ENCODE measurements around the gene GSTM5.
"Not testable (repeated sequence)": the region's sequence is repeated elsewhere in the genome, so short reads cannot be mapped to it uniquely, and the experiment has no call there.

- not testable (repeated sequence) for TF ChIP-seq POLR2A, CTCF (IDR thresholded peaks at IDR 0.05)
Observed at GRCh38 chr1:109678637-109679036, 33.4 kb upstream of the GSTM5 start.
